ENCODE data around the gene PGS1.

PGS1 gene

DNA sequence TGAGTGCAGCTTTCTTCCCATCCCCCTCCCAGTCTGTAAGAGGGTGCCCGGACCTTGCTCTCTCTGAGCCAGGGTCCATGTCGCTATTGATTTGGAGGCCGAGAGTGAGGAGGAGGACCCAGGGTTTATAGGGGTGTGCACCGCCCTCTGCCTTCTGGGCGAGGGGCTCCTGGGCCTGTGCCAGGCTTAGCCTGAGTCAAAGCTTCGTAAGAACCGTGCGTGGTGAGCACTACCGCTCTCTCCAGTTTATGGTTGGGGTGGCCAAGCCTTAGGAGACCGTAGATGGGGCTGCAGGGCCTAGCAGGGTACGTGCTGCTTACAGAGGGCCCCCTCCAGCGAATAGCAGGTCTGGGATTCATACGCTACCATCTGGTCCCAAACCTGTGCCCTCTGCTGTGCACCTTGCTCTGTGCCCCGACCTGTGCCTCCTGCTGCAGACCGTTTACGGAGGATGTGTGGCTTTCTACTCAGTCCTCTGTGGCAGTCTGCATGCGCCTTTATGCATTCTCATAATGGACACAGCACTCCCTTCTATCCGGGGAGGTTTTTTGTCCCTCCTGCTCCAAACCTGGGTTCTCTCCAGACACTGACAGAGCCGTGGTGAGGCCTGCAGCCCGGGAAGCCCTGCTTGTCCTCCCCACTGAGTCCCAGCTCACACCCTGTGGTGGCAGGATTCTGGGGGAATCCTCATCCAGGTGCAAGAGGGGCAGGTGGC, 54.7 kb downstream of the PGS1 start:
- TF ChIP-seq CTCF (IDR thresholded peaks at IDR 0.05; ENCODE audit: insufficient read depth, low read depth, low read length, missing control alignments) = no peak
- no peak overlapping the region for H3K4me3 ChIP-seq (ENCODE audit: low read length)
- no peak for DNase-seq (ENCODE audit: low read depth)

DNA sequence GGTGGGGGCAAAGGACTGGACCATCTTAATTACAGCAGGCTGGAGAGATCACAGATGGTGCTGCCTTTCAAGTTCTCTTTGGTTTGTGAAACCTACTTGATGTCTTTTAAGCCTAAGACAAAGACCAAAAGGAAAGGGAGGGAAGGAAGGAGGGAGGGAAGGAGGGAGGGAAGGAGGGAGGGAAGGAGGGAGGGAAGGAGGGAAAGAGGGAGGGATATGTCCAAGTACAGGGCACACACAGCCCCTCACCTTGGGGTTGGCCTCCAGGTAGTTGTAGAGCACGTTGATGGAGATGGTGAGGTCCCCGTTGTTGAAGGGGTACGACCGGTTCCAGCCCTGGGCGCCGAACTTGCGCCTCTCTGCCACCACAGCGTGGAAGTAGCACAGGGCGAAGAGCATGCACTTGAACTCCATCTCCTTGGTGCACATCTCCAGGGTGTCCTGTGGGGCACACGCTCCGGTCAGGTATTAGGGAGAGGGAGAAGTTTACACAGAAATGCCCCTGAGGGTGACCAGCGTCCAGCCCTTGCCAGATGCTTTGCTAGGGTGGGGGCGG, 55.4 kb downstream of the PGS1 start:
- no peak for DNase-seq (ENCODE audit: low read depth)
- H3K4me3 ChIP-seq (ENCODE audit: low read length) = no peak overlapping the region
- no peak for TF ChIP-seq CTCF (IDR thresholded peaks at IDR 0.05; ENCODE audit: insufficient read depth, low read depth, low read length, missing control alignments)

- DNase-seq (ENCODE audit: low read depth) = no peak
- TF ChIP-seq CTCF (IDR thresholded peaks at IDR 0.05; ENCODE audit: insufficient read depth, low read depth, low read length, missing control alignments) = no peak
- H3K4me3 ChIP-seq (ENCODE audit: low read length) = no peak overlapping the region
Measured at GRCh38 chr17:78434455-78435329, 56.2 kb downstream of the PGS1 start.

GRCh38 chr17:78435330-78436005, 57.0 kb downstream of the PGS1 start:
- DNase-seq (ENCODE audit: low read depth) = no peak
- TF ChIP-seq CTCF (IDR thresholded peaks at IDR 0.05; ENCODE audit: insufficient read depth, low read depth, low read length, missing control alignments) = no peak
- no peak overlapping the region for H3K4me3 ChIP-seq (ENCODE audit: low read length)

GRCh38 chr17:78437508-78438169, 59.2 kb downstream of the PGS1 start:
- H3K4me3 ChIP-seq (ENCODE audit: low read length) = no peak overlapping the region
- no peak for TF ChIP-seq CTCF (IDR thresholded peaks at IDR 0.05; ENCODE audit: insufficient read depth, low read depth, low read length, missing control alignments)
- DNase-seq (ENCODE audit: low read depth) = no peak

DNA sequence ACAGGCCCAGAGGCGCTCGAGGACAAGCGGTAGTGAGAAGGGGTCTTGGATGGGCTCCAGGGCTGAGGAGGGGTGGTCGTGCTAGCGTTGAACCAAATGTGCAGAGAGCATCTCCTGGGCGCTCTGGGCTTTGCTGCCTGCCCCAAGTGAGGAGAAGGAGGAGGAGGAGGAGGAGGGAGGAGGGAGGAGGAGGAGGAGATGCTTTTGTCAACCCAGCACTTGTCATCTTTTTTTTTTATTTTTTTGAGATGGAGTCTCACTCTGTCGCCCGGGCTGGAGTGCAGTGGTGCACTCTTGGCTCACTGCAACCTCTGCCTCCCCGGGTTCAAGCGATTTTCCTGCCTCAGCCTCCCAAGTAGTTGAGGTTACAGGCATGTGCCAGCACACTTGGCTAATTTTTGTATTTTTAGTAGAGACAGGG, 59.8 kb downstream of the PGS1 start:
- DNase-seq (ENCODE audit: low read depth) = no peak
- no peak for TF ChIP-seq CTCF (IDR thresholded peaks at IDR 0.05; ENCODE audit: insufficient read depth, low read depth, low read length, missing control alignments)
- no peak overlapping the region for H3K4me3 ChIP-seq (ENCODE audit: low read length)
